Panc1 (cell line): Measurements from ENCODE around the gene RPL18.
A peak's percentile ranks its signal among the peaks of the same experiment; 100 is the strongest.

ENCODE experiments used
- POLR2AphosphoS5 ChIP-seq: IDR thresholded peaks from 2 replicates; pipeline ENCODE4 v1.6.1; 2012; ENCODE audit warnings: mild to moderate bottlenecking, low read depth, low read length, moderate library complexity
- SIN3A ChIP-seq: IDR thresholded peaks from 2 replicates; pipeline ENCODE4 v1.6.1; 2012; ENCODE audit warnings: low read depth, mild to moderate bottlenecking, low read length, moderate library complexity, borderline replicate concordance; ENCODE audit not compliant: insufficient read depth
- TCF7L2 ChIP-seq: IDR thresholded peaks from 2 replicates; pipeline ENCODE4 v1.6.1; 2011; ENCODE audit warnings: mild to moderate bottlenecking, low read depth, low read length, inconsistent platforms
- TF ChIP-seq, protein P1 (sequence below): fragments of 450-650 bp; IDR thresholded peaks from 2 replicates; pipeline ENCODE4 v1.5.1; 2017; ENCODE audit warnings: mild to moderate bottlenecking
- TF ChIP-seq, protein P2 (sequence below), 2 experiments: IDR thresholded peaks; 2 replicates each; pipeline ENCODE4 v1.6.1; 2011 to 2012; ENCODE audit warnings: low read depth in 2 of 2, control low read depth in 1 of 2, low read length in 1 of 2, mild to moderate bottlenecking in 1 of 2, moderate library complexity in 1 of 2; ENCODE audit not compliant: insufficient read depth in 1 of 2

DNA sequence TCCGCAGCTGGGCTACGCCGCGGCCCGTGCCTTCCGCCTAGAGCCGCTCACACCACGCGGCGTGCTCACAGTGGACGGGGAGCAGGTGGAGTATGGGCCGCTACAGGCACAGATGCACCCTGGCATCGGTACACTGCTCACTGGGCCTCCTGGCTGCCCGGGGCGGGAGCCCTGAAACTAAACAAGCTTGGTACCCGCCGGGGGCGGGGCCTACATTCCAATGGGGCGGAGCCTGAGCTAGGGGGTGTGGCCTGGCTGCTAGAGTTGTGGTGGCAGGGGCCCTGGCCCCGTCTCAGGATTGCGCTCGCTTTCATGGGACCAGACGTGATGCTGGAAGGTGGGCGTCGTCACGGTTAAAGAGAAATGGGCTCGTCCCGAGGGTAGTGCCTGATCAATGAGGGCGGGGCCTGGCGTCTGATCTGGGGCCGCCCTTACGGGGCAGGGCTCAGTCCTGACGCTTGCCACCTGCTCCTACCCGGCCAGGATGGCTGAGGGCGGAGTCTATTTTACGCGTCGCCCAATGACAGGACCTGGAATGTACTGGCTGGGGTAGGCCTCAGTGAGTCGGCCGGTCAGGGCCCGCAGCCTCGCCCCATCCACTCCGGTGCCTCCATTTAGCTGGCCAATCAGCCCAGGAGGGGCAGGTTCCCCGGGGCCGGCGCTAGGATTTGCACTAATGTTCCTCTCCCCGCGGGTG is 10.8 kb upstream of the RPL18 start:
- TF ChIP-seq, protein P1, sequence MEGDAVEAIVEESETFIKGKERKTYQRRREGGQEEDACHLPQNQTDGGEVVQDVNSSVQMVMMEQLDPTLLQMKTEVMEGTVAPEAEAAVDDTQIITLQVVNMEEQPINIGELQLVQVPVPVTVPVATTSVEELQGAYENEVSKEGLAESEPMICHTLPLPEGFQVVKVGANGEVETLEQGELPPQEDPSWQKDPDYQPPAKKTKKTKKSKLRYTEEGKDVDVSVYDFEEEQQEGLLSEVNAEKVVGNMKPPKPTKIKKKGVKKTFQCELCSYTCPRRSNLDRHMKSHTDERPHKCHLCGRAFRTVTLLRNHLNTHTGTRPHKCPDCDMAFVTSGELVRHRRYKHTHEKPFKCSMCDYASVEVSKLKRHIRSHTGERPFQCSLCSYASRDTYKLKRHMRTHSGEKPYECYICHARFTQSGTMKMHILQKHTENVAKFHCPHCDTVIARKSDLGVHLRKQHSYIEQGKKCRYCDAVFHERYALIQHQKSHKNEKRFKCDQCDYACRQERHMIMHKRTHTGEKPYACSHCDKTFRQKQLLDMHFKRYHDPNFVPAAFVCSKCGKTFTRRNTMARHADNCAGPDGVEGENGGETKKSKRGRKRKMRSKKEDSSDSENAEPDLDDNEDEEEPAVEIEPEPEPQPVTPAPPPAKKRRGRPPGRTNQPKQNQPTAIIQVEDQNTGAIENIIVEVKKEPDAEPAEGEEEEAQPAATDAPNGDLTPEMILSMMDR, result no peak
- TF ChIP-seq, protein P2, sequence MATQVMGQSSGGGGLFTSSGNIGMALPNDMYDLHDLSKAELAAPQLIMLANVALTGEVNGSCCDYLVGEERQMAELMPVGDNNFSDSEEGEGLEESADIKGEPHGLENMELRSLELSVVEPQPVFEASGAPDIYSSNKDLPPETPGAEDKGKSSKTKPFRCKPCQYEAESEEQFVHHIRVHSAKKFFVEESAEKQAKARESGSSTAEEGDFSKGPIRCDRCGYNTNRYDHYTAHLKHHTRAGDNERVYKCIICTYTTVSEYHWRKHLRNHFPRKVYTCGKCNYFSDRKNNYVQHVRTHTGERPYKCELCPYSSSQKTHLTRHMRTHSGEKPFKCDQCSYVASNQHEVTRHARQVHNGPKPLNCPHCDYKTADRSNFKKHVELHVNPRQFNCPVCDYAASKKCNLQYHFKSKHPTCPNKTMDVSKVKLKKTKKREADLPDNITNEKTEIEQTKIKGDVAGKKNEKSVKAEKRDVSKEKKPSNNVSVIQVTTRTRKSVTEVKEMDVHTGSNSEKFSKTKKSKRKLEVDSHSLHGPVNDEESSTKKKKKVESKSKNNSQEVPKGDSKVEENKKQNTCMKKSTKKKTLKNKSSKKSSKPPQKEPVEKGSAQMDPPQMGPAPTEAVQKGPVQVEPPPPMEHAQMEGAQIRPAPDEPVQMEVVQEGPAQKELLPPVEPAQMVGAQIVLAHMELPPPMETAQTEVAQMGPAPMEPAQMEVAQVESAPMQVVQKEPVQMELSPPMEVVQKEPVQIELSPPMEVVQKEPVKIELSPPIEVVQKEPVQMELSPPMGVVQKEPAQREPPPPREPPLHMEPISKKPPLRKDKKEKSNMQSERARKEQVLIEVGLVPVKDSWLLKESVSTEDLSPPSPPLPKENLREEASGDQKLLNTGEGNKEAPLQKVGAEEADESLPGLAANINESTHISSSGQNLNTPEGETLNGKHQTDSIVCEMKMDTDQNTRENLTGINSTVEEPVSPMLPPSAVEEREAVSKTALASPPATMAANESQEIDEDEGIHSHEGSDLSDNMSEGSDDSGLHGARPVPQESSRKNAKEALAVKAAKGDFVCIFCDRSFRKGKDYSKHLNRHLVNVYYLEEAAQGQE (IDR thresholded peaks at IDR 0.05; ENCODE audit: insufficient read depth in 1 of 2, low read depth in 2 of 2, low read length in 1 of 2), result no peak
- TF ChIP-seq POLR2AphosphoS5, result peak; percentile 32; the same call in 1 of the 2 replicates
- no peak for TF ChIP-seq TCF7L2
- no peak for TF ChIP-seq SIN3A
